ENCODE data around the gene KLK3. TPM values are rescaled to one million over a fixed set of nuclear protein-coding genes. Genes with fewer than 3 reads are reported as not detected.

Gene KLK3
- total and polyA plus RNA-seq, 2 donors (not counting 1 experiment from before 2014, with no cell fraction given), result not detected

DNA sequence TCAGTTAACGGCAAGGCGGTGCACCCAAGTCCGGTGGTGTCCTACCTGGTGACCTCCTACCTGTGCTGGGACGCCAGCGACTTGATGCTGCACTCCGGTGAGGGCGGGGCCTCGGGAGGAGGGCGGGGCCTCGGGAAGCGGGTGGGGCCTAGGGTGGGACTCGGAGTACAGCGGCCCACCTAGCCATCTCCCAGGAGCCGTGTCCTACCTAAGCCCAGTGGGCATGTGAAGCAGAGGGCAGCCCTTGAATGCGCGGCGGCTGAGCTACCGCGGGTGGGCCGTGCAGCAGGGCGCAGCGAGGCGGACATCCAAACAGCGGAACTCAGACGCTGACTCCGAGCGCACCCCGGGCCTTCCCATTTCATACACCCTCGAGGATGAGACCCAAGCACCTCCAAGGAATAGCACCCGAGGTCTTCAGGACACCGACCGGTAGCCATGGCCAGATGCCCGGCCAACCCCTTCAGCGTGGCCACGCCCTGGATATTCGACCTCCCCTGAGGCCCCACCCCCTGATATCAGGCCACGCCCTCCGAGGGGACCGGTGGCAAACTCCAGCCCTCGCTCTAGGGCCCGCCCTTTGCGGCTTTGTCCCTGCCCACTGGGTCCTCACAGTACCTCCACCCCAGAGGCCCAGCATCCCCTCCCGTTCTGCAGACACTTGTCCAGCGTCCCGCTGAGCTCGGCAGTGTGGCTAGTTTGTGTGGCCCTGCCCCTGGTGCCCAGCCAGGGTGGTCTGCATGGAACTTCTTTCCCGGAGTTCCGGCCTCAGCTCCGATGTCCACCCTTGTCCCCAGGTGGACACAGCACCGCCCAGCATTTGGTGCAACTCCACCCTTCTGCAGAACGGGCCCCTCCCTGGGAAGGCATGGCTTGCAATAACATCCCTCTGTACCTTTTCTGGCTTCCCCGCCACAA is 36.5 kb upstream of the KLK3 start:
- peak overlapping the region in 4 of 5 experiments; percentile 60 to 76 (median 67) for H3K4me3 ChIP-seq (ENCODE audit: control extremely low read depth in 1 of 5, extremely low read depth in 1 of 5, insufficient read depth in 1 of 5, low read depth in 2 of 5, low read length in 4 of 5)
- H3K9me3 ChIP-seq (ENCODE audit: control extremely low read depth in 1 of 3, control insufficient read depth in 2 of 3, insufficient read depth in 1 of 3, low read length in 2 of 3), result peaks cover 0 to 16% (median 0%) of the 10 kb centered on the region in 3 donors
- H3K79me2 ChIP-seq (ENCODE audit: control insufficient read depth, insufficient read depth, low read length), result no peaks in the 10 kb centered on the region
- WGBS (ENCODE audit: insufficient coverage), result 9% methylated on average over 51 of the region's 52 CpGs
- Mint-ChIP-seq H3K9me3 (ENCODE audit: insufficient read depth) (no peaks in the 10 kb centered on the region), H3K4me1 (peaks cover 63% of the 10 kb centered on the region), H3K27ac (peak overlapping the region; percentile 90), H3K4me3 (peak overlapping the region; percentile 93), H3K27me3 (peaks cover 22% of the 10 kb centered on the region)
- TF ChIP-seq, protein P1, sequence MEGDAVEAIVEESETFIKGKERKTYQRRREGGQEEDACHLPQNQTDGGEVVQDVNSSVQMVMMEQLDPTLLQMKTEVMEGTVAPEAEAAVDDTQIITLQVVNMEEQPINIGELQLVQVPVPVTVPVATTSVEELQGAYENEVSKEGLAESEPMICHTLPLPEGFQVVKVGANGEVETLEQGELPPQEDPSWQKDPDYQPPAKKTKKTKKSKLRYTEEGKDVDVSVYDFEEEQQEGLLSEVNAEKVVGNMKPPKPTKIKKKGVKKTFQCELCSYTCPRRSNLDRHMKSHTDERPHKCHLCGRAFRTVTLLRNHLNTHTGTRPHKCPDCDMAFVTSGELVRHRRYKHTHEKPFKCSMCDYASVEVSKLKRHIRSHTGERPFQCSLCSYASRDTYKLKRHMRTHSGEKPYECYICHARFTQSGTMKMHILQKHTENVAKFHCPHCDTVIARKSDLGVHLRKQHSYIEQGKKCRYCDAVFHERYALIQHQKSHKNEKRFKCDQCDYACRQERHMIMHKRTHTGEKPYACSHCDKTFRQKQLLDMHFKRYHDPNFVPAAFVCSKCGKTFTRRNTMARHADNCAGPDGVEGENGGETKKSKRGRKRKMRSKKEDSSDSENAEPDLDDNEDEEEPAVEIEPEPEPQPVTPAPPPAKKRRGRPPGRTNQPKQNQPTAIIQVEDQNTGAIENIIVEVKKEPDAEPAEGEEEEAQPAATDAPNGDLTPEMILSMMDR (IDR thresholded peaks at IDR 0.05), result no peak
- no peak for TF ChIP-seq EZH2 (IDR thresholded peaks at IDR 0.05; ENCODE audit: borderline replicate concordance, insufficient read depth, low read depth, low read length, poor library complexity, severe bottlenecking)
- H3K4me1 ChIP-seq (ENCODE audit: control insufficient read depth in 2 of 2, insufficient read depth in 2 of 2, low read length in 2 of 2), result peaks cover 45 to 53% of the 10 kb centered on the region in 2 donors
- no peaks in the 10 kb centered on the region for H3K36me3 ChIP-seq (replicated peaks in 1 of 2; ENCODE audit: control extremely low read depth in 1 of 2, control insufficient read depth in 1 of 2, extremely low read depth in 1 of 2, insufficient read depth in 2 of 2, low read length in 1 of 2)
- ChIA-PET POLR2A (interaction anchor here (1.5 kb wide), 1 partner anchor 13 kb away, joined by 11 read pairs; no protein-coding TSS in a partner anchor), CTCF (interaction anchor here (3.1 kb wide), 1 partner anchor 104 kb away, joined by 13 read pairs; no protein-coding TSS in a partner anchor)
- H3K27me3 ChIP-seq (replicated peaks in 1 of 4; ENCODE audit: control extremely low read depth in 1 of 4, control insufficient read depth in 3 of 4, insufficient read depth in 4 of 4, low read length in 3 of 4), result peaks cover 0 to 36% (median 2%) of the 10 kb centered on the region in 4 experiments
- peak overlapping the region; percentile 75 for H3K4me2 ChIP-seq (replicated peaks; ENCODE audit: low read depth, low read length, poor library complexity, severe bottlenecking)
- DNase-seq (peak; percentile 77), ATAC-seq (ENCODE audit: low read depth) (peak; percentile 69)
- H2AFZ ChIP-seq (ENCODE audit: insufficient read depth, low read depth, low read length, poor library complexity, severe bottlenecking), result peak overlapping the region; percentile 72
- peak overlapping the region in 1 of 2 donors; percentile 29 for H3K27ac ChIP-seq (ENCODE audit: low read length in 2 of 2)
- H3K9ac ChIP-seq (ENCODE audit: low read length), result peak overlapping the region; percentile 66
- intact Hi-C loops (cut with micrococcal nuclease), result loop anchor here (1.0 to 5.0 kb wide), 3 partner anchors 13 to 79 kb away; no protein-coding TSS in a partner anchor
- H4K20me1 ChIP-seq (ENCODE audit: control insufficient read depth, insufficient read depth, low read length, poor library complexity, severe bottlenecking), result no peaks in the 10 kb centered on the region
